ENCODE results near the gene ADK. TPM values are rescaled to one million over a fixed set of nuclear protein-coding genes. Genes with fewer than 3 reads are reported as not detected.
"Not testable (repeated sequence)": the region's sequence is repeated elsewhere in the genome, so short reads cannot be mapped to it uniquely, and the experiment has no call there.

Gene ADK
- total RNA-seq, 2 donors from 2014 or later: 21.2 to 21.5 TPM

GRCh38 chr10:74491014-74491413 lies 340.0 kb downstream of the ADK start:
- intact Hi-C loops (cut with DNase I): no loop called here
- no peak for DNase-seq (ENCODE audit: low spot score)

- DNase-seq (ENCODE audit: low spot score); intact Hi-C loops (cut with DNase I): not testable (repeated sequence)
These were observed 345.3 kb downstream of the ADK start for GRCh38 chr10:74496276-74496675.

GRCh38 chr10:74498664-74499063 lies 347.6 kb downstream of the ADK start:
- DNase-seq (ENCODE audit: low spot score); intact Hi-C loops (cut with DNase I): not testable (repeated sequence)

GRCh38 chr10:74500026-74500704 lies 349.1 kb downstream of the ADK start:
- DNase-seq (ENCODE audit: low spot score): no peak
- intact Hi-C loops (cut with DNase I): no loop called here

GRCh38 chr10:74500816-74501215 lies 349.8 kb downstream of the ADK start:
- DNase-seq (ENCODE audit: low spot score): no peak
- intact Hi-C loops (cut with DNase I): no loop called here

- DNase-seq (ENCODE audit: low spot score): no peak
- intact Hi-C loops (cut with DNase I): no loop called here
These were observed 352.1 kb downstream of the ADK start for GRCh38 chr10:74502963-74503608.

- no peak for DNase-seq (ENCODE audit: low spot score)
- intact Hi-C loops (cut with DNase I): no loop called here
These were observed 356.9 kb downstream of the ADK start for GRCh38 chr10:74507951-74508350.

GRCh38 chr10:74510594-74510993 lies 359.6 kb downstream of the ADK start:
- no peak for DNase-seq (ENCODE audit: low spot score)
- intact Hi-C loops (cut with DNase I): no loop called here

GRCh38 chr10:74511051-74511450 lies 360.0 kb downstream of the ADK start:
- DNase-seq (ENCODE audit: low spot score): no peak
- intact Hi-C loops (cut with DNase I): no loop called here

- intact Hi-C loops (cut with DNase I): no loop called here
These were observed 363.3 kb downstream of the ADK start for GRCh38 chr10:74514322-74514721.

GRCh38 chr10:74518061-74518460 lies 367.0 kb downstream of the ADK start:
- intact Hi-C loops (cut with DNase I): no loop called here
- no peak for DNase-seq (ENCODE audit: low spot score)

More at GRCh38 chr10:74514322-74514721, 363.3 kb downstream of the ADK start:
- DNase-seq (ENCODE audit: low spot score): no peak

GRCh38 chr10:74521526-74521925 lies 370.5 kb downstream of the ADK start:
- no peak for DNase-seq (ENCODE audit: low spot score)
- intact Hi-C loops (cut with DNase I): no loop called here

GRCh38 chr10:74523199-74523598 lies 372.2 kb downstream of the ADK start:
- intact Hi-C loops (cut with DNase I): no loop called here
- DNase-seq (ENCODE audit: low spot score): no peak

- DNase-seq (ENCODE audit: low spot score): no peak
- intact Hi-C loops (cut with DNase I): no loop called here
These were observed 374.9 kb downstream of the ADK start for GRCh38 chr10:74525885-74526284.

GRCh38 chr10:74527611-74528010 lies 376.6 kb downstream of the ADK start:
- intact Hi-C loops (cut with DNase I); DNase-seq (ENCODE audit: low spot score): not testable (repeated sequence)

- no peak for DNase-seq (ENCODE audit: low spot score)
- intact Hi-C loops (cut with DNase I): no loop called here
These were observed 378.2 kb downstream of the ADK start for GRCh38 chr10:74529205-74529604.

GRCh38 chr10:74530981-74531380 lies 380.0 kb downstream of the ADK start:
- intact Hi-C loops (cut with DNase I): no loop called here
- no peak for DNase-seq (ENCODE audit: low spot score)

GRCh38 chr10:74539317-74539716 lies 388.3 kb downstream of the ADK start:
- intact Hi-C loops (cut with DNase I): no loop called here

GRCh38 chr10:74541375-74541774 lies 390.4 kb downstream of the ADK start:
- intact Hi-C loops (cut with DNase I): no loop called here
- DNase-seq (ENCODE audit: low spot score): no peak

More at GRCh38 chr10:74539317-74539716, 388.3 kb downstream of the ADK start:
- DNase-seq (ENCODE audit: low spot score): no peak

GRCh38 chr10:74542077-74542476 lies 391.1 kb downstream of the ADK start:
- intact Hi-C loops (cut with DNase I): no loop called here
- no peak for DNase-seq (ENCODE audit: low spot score)

- no peak for DNase-seq (ENCODE audit: low spot score)
- intact Hi-C loops (cut with DNase I): no loop called here
These were observed 392.3 kb downstream of the ADK start for GRCh38 chr10:74543276-74543675.

Data from posterior vena cava (tissue), 2 donors.